KG1 (cell line): Measurements from ENCODE around the gene OPN1LW.
"Not testable (repeated sequence)": the region's sequence is repeated elsewhere in the genome, so short reads cannot be mapped to it uniquely, and the experiment has no call there.

Source experiments
- DNase-seq: peaks from one replicate; lab custom pipeline; 2025; lab: John Stamatoyannopoulos, UW

Gene OPN1LW

DNA sequence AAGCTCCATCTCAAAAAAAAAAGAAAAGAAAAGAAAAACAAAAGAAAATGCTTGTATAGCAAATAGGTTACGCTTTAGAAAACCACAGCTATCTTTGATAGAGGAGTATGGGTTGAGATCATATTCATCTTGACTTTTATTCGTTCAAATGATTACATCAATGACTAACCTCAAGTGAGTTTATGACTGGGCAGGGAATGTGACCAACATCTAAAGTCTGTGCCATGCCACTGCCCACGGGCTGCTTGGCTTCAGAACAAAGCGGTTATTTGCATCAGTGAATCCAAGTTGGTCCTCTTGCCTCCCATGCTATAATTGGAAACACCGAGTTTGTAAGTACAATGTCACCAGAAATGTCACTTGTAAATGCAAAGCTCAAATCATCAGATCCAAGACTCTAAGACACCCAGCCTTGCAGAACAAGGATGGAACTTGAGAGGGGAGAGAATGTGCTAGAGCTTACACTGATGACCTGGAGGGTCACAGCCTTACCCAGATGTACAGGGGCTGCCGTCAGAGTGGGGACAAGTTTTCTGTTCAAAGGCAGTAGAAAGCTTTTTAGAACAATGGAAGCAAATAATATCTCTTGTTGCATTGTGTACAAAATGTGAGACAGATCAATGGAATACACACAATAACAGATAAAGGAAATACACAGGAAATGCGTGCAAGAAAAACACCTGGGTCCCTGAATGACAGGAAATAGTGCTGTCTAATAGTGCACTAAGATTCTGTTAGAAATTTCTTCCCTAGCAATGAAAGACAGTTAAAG, 8.4 kb upstream of the OPN1LW start:
- no peak for DNase-seq

DNA sequence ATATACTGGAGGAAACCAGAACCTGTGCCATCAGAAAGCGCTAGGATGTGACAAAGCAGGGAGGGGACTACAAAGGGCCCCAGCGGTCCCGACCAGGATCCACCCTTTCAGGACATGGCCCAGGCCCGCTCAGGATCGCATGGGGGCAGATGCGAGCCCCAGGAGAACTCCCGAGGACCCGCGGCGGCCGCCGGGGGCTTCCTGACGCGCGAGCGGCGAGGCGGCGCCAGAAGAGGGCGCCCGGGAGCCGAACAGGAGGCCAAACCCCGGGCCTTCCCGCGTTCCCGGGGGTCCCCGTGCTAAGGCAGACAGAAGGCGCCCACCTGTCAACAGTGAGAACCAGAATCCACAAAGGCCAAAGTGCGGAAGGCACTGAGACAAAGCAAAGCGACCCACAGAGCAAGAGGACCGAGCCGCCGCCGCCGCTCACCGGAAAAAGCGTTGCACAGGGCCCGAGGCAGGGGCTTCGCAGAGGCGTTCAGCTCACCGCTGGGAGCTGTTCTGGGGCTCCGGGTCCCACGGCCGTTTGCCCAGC, 7.3 kb upstream of the OPN1LW start:
- no peak for DNase-seq

DNA sequence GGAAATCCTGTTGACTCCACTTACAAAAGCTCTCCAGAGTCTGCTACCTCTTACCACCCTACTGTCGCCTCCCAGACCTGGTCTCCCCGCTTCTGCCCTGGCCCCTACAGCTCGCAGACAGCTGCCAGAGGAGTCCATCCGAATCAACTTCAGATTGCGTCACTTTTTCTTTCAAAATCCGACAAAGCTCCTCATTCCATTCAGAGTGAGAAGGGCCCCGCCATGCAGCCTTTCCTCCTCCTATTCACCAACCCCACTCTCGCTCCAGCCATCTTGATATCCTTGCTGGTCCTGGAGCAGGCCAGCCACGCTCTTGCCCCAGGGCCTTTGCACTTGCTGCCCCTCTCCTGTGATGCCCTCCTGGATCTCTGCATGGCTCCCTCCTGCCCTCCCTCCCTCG, 5.2 kb upstream of the OPN1LW start:
- DNase-seq: no peak

DNA sequence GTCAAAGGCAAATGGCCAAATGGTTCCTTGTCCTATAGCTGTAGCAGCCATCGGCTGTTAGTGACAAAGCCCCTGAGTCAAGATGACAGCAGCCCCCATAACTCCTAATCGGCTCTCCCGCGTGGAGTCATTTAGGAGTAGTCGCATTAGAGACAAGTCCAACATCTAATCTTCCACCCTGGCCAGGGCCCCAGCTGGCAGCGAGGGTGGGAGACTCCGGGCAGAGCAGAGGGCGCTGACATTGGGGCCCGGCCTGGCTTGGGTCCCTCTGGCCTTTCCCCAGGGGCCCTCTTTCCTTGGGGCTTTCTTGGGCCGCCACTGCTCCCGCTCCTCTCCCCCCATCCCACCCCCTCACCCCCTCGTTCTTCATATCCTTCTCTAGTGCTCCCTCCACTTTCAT, 3.8 kb upstream of the OPN1LW start:
- DNase-seq: no peak

DNA sequence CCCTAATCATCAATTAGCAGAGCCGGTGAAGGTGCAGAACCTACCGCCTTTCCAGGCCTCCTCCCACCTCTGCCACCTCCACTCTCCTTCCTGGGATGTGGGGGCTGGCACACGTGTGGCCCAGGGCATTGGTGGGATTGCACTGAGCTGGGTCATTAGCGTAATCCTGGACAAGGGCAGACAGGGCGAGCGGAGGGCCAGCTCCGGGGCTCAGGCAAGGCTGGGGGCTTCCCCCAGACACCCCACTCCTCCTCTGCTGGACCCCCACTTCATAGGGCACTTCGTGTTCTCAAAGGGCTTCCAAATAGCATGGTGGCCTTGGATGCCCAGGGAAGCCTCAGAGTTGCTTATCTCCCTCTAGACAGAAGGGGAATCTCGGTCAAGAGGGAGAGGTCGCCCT, 3.3 kb upstream of the OPN1LW start:
- no peak for DNase-seq

DNA sequence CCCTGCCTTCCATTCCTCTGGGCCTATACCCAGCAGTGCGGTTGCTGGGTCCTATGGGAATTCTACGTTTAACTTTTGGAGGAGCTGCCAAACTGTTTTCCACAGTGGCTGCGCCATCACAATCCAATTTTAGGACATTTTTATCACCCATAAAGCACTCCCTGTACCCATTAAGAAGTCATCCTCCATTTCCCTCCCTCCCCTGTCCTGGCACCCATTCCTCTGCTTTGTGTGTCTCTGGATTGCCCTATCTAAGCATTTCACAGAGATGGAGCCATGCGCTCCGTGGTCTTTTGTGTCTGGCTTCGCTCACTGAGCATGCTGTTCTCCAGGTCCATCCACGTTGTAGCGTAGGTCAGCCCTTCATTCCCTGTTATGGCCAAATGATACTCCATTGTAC, 1.7 kb upstream of the OPN1LW start:
- DNase-seq: no peak

DNA sequence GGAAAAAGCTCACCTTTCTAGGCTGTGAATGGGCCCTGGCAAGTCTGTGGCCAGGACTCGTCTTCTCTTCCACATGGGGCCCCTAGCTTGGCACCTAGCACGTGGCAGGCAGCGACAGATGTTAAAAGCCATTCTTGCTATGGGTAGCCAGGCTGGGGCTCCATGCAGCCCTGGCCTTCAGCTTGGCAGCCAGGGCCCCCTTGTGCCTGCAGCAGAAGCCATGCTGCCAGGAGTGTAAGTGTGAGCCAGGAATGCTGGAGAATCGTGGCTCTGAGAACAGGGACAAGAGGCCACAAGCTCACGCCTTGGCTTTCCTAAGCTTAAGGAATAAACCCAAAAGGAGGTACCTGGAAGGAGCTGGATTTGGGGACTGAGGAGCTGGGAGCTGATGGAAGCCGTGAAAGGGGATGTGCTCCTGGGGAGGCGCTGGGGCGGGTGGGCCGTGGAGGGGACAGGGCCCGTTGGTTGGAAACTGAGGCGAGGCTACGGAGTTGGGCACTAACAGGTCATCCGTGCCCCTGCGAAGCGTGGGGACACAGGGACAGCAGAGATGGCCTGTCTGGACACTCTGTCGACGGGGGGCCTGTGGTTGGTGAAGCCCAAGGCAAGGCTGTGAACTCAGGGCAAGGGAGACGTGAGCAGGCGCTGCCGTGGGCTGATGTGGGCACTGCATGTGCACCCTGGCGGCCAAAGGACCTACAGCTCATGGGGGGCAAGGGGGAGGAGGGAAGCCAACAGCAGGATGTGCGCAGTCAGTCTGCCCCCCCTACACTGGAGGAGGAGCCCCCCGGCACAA, 895 bp upstream of the OPN1LW start:
- no peak for DNase-seq

DNA sequence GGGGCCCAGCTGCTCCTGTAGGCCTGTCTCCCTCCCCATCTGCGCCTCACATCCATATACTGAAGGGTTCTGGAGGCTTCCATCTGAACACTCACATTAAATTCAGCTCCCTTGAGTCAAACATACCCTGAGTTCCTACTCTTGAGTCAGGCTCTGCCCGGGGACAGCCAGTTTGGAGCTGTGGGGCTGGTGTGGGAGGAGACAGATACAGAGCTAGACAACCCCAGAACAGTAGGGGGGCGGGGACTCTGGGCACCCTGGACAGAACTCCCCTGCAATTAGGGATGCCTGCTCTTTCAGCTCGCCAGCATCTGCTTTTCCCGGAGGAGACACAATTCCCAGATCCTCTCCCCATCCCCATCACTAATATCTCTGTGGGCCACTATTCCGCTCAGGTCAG, 7.0 kb downstream of the OPN1LW start:
- DNase-seq: not testable (repeated sequence)

DNA sequence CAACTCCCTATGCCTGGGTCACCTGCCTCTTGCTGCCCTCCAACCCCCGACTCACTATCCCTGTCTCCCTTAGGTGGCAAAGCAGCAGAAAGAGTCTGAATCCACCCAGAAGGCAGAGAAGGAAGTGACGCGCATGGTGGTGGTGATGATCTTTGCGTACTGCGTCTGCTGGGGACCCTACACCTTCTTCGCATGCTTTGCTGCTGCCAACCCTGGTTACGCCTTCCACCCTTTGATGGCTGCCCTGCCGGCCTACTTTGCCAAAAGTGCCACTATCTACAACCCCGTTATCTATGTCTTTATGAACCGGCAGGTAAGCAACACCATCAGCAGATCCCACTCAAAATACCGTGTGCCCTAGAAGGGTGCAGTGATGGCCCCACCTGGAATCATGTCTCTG, 12.2 kb downstream of the OPN1LW start:
- not testable (repeated sequence) for DNase-seq

DNA sequence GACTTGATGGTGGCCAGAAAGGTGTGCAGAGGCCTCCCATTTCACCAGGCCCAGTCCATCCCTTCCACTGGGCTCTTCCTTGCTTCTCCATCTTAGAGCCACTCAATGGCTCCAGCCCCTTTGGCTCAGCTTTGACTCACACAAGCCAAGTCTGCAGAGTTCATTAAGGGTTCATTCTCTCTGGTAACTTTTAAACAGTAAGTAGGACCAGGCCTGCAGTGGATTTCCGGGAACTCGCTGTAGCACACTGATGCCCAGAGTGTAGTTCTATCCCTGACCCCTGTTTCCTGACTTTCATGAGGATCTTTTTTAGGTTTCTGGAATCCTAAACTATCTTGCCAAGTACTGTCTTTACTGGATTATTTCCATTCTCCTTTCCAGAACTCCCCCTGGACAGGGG, 13.2 kb downstream of the OPN1LW start:
- not testable (repeated sequence) for DNase-seq

DNA sequence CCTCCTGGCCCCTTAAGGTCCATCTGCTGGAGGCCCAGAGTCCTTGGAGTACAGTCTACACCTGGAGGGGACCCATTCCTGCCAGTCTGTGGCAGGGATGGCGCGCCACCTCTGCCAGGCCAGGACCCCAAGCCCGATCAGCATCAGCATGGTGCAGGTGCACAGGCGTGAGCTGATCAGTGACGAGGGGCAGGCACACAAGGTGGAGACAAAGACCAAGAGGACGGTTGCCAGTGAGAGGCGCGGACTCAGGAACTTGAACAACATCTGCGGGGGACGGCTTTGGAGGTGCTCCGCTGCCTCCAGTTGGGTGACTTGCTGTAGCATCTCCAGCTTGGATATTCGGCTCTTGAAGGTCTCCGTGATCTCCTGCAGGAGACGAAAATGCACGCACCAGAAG, 15.3 kb downstream of the OPN1LW start:
- not testable (repeated sequence) for DNase-seq

DNA sequence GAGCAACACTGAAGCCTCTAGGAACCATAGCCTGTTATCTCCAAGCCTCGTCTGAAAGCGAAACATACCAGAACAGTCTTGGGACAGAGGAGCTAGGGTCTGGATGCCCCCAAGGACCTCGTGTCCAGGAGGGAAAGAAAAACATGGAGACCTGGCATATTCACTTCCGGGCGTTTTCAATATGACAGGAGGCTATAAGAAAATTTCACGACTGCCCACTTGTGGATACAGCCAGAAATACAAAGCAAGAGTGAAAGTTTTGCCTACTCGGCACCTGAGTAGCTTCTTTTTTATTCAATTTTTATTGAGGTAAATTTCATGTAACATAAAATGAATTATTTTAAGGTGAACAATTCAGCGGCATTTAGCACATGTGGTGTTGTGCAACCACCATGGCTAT, 20.9 kb downstream of the OPN1LW start:
- DNase-seq: not testable (repeated sequence)

DNA sequence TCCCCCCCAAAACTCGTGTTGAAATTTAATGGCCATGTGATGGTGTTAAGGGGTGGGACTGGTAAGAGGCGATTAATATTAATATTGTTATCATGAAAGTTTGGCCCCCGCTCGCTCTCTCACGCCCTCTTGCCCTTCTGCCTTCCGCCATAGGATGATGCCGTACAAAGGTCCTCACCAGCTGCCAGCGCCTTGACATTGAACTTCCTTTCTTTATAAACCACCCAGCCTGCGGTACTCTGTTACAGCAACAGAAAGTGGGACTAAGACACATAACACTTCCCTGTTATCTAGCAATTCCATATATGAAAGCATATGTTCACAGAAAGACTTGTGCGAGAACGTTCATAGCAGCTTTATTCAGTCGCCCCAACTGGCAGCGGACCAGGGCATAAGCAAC, 24.3 kb downstream of the OPN1LW start:
- DNase-seq: not testable (repeated sequence)

DNA sequence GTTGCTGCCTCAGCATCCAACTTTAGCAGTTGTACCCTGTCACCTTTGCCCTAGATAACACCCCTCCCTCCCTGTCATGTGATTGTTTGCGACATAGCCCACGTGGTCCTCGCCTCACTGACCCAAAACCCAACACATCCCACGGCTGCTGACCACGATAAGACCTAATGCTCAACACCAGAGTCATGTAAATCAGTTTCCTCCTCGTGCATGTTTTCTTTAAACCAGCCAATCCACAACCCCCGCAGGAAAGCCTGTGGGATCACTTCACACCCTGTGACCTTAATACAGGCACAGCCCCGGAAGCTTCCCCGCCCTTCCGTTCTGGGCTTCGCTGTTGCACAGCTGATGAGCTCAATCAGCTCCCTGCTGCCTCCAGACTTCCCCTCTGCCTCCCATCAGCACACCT, 28.5 kb downstream of the OPN1LW start:
- DNase-seq: not testable (repeated sequence)

DNA sequence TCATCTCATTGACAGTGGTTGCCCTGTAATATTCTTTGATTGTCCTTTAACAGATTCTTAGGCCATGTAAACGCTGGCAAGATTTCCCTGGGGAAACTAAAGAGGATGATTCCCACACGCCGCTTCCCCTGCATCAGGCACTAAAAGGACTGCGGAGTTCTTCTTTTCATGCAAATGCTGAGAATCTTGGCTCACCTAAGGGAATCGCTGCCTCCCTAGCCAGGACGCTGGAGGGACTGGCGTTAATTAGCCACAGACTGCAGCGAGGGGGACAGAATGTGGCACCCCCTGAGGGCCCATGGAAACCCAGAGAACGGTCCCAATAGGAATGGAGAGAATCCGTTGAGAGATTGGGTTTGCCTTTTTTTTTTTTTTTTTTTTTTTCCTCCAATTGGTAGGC, 30.3 kb downstream of the OPN1LW start:
- not testable (repeated sequence) for DNase-seq

DNA sequence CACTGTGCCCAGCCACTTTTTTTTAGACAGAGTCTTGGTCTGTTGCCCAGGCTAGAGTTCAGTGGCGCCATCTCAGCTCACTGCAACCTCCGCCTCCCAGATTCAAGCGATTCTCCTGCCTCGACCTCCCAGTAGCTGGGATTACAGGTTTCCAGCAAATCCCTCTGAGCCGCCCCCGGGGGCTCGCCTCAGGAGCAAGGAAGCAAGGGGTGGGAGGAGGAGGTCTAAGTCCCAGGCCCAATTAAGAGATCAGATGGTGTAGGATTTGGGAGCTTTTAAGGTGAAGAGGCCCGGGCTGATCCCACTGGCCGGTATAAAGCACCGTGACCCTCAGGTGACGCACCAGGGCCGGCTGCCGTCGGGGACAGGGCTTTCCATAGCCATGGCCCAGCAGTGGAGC, 38.3 kb downstream of the OPN1LW start, which contains the start of gene OPN1MW:
OPN1MW (plus strand) TSS at position 301 of the 400 bp plus-strand sequence; CDS start at position 383, 82 bp downstream.
- not testable (repeated sequence) for DNase-seq

DNA sequence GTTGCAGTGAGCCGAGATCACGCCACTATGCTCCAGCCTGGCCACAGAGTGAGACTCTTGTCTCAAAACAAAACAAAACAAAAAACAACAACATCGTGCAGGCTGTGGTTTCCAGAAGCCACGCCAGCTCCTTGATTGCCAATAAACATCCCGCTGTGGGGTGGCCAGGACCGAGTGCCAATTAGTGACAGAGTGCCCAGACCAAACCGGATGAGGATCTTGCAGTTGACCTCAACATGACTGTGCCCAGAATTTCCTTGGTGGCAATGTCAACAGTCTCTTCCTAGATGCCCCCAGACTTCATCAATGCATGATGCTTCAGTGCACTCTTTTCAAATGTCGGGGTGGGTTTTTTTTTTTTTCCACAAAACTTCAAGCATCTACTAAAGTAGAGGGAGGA, 39.8 kb downstream of the OPN1LW start:
- not testable (repeated sequence) for DNase-seq

DNA sequence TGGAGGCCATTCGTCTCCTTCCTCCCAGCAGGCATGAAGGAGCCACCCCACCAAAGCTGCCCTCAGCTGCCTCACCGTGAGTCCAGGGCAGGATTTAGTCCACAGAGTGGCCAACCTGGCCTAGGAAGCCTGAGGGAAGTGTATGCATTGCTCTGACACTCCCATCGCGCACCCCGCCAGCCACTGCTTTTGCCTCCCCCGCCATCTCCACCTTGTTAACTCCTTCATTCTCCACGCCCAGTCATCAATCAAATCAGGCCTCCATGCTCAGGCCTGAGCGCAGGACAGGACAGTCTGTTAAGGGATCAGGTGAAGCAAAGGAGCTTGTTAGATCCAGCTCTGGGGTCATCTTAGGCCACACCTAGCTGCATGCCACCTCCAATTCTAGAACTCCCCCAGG, 48.8 kb downstream of the OPN1LW start:
- not testable (repeated sequence) for DNase-seq

DNA sequence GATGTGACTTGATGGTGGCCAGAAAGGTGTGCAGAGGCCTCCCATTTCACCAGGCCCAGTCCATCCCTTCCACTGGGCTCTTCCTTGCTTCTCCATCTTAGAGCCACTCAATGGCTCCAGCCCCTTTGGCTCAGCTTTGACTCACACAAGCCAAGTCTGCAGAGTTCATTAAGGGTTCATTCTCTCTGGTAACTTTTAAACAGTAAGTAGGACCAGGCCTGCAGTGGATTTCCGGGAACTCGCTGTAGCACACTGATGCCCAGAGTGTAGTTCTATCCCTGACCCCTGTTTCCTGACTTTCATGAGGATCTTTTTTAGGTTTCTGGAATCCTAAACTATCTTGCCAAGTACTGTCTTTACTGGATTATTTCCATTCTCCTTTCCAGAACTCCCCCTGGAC, 50.3 kb downstream of the OPN1LW start:
- DNase-seq: not testable (repeated sequence)

DNA sequence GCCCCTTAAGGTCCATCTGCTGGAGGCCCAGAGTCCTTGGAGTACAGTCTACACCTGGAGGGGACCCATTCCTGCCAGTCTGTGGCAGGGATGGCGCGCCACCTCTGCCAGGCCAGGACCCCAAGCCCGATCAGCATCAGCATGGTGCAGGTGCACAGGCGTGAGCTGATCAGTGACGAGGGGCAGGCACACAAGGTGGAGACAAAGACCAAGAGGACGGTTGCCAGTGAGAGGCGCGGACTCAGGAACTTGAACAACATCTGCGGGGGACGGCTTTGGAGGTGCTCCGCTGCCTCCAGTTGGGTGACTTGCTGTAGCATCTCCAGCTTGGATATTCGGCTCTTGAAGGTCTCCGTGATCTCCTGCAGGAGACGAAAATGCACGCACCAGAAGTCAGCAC, 52.4 kb downstream of the OPN1LW start:
- not testable (repeated sequence) for DNase-seq
